ENCODE measurements around the gene PLAAT2. TPM values are rescaled to one million over a fixed set of nuclear protein-coding genes. Genes with fewer than 3 reads are reported as not detected.

Gene PLAAT2
- total and polyA plus RNA-seq, 8 donors = 0.26 TPM; not detected in 7

GRCh38 chr11:63527667-63528066 is 35.5 kb downstream of the PLAAT2 start:
- 90 to 98% methylated on average over 2 of the region's 2 CpGs for WGBS, 2 donors
- DNase-seq = no peak
- no peaks in the 10 kb centered on the region for H3K9me3 ChIP-seq
- no peak for TF ChIP-seq CTCF (IDR thresholded peaks at IDR 0.05)
- intact Hi-C loops (cut with DNase I) = no loop called here
- no peak for FAIRE-seq
- ATAC-seq = no peak
- no peaks in the 10 kb centered on the region for H3K36me3 ChIP-seq
- peaks cover 0 to 4% (median 0%) of the 10 kb centered on the region in 3 donors for H3K4me1 ChIP-seq
- no peak overlapping the region for H3K27ac ChIP-seq
- no peaks in the 10 kb centered on the region for H3K27me3 ChIP-seq
- no peak overlapping the region for H3K4me3 ChIP-seq

- WGBS, 2 donors = 57 to 70% methylated on average over 7 of the region's 7 CpGs
- Histone ChIP-seq H3K27ac (no peak overlapping the region), H3K36me3 (no peaks in the 10 kb centered on the region), H3K4me3 (no peak overlapping the region), H3K4me1 (no peaks in the 10 kb centered on the region), H3K9me3 (no peaks in the 10 kb centered on the region), H3K27me3 (no peaks in the 10 kb centered on the region)
- DNase-seq (no peak), FAIRE-seq (no peak), ATAC-seq (no peak)
- intact Hi-C loops (cut with DNase I) = no loop called here
- no peak for TF ChIP-seq CTCF (IDR thresholded peaks at IDR 0.05)
Observed at GRCh38 chr11:63523151-63523550, 40.0 kb downstream of the PLAAT2 start.

GRCh38 chr11:63521896-63522295 is 41.3 kb downstream of the PLAAT2 start:
- H3K4me3 ChIP-seq = no peak overlapping the region
- no peak for TF ChIP-seq CTCF (IDR thresholded peaks at IDR 0.05)
- no peaks in the 10 kb centered on the region for H3K27me3 ChIP-seq
- ATAC-seq (no peak), FAIRE-seq (no peak), DNase-seq (no peak)
- H3K36me3 ChIP-seq = no peaks in the 10 kb centered on the region
- no peaks in the 10 kb centered on the region for H3K4me1 ChIP-seq
- no peaks in the 10 kb centered on the region for H3K9me3 ChIP-seq
- intact Hi-C loops (cut with DNase I) = no loop called here
- no peak overlapping the region for H3K27ac ChIP-seq
- 90 to 99% methylated on average over 2 of the region's 2 CpGs for WGBS, 2 donors

GRCh38 chr11:63520606-63521170 is 42.5 kb downstream of the PLAAT2 start:
- intact Hi-C loops (cut with DNase I) = no loop called here
- no peak overlapping the region for H3K27ac ChIP-seq
- H3K9me3 ChIP-seq = no peaks in the 10 kb centered on the region
- DNase-seq (no peak), ATAC-seq (no peak), FAIRE-seq (no peak)
- TF ChIP-seq CTCF (IDR thresholded peaks at IDR 0.05) = no peak
- no peaks in the 10 kb centered on the region for H3K4me1 ChIP-seq
- H3K36me3 ChIP-seq = no peaks in the 10 kb centered on the region
- no peaks in the 10 kb centered on the region for H3K27me3 ChIP-seq
- H3K4me3 ChIP-seq = no peak overlapping the region
- 85 to 88% methylated on average over 5 of the region's 5 CpGs for WGBS, 2 donors

GRCh38 chr11:63518548-63518947 is 44.6 kb downstream of the PLAAT2 start:
- Histone ChIP-seq H3K27ac (no peak overlapping the region), H3K27me3 (no peaks in the 10 kb centered on the region), H3K36me3 (no peaks in the 10 kb centered on the region), H3K4me3 (no peak overlapping the region), H3K4me1 (no peaks in the 10 kb centered on the region), H3K9me3 (no peaks in the 10 kb centered on the region)
- intact Hi-C loops (cut with DNase I) = no loop called here
- WGBS, 2 donors = 63 to 65% methylated on average over 1 of the region's 1 CpG
- no peak for ATAC-seq
- TF ChIP-seq CTCF (IDR thresholded peaks at IDR 0.05) = no peak
- DNase-seq = no peak
- no peak for FAIRE-seq
